GM18519 (cell line): Measurements from ENCODE around the gene STX18.

Experiments
- ATAC-seq: cut with Tn5 transposase; IDR thresholded peaks from one replicate; pipeline ENCODE4 v1.9.1; 2021; ENCODE audit warnings: mild to moderate bottlenecking, moderate library complexity; ENCODE audit not compliant: unreplicated experiment, low FRiP score

The STX18 gene

GRCh38 chr4:4388836-4389575 is 152.8 kb downstream of the STX18 start:
- ATAC-seq: no peak

GRCh38 chr4:4388311-4388790 is 153.5 kb downstream of the STX18 start:
- ATAC-seq: no peak

GRCh38 chr4:4387531-4388310 is 154.1 kb downstream of the STX18 start:
- no peak for ATAC-seq

GRCh38 chr4:4386736-4387392 is 155.0 kb downstream of the STX18 start, which contains the start of gene NSG1:
TSS of gene NSG1 (plus strand) at chr4:4387102. CDS start at chr4:4387630, 528 bp downstream.
- no peak for ATAC-seq

- no peak for ATAC-seq
Measured at GRCh38 chr4:4386296-4386735, 155.5 kb downstream of the STX18 start.

GRCh38 chr4:4385729-4386295 is 156.0 kb downstream of the STX18 start:
- ATAC-seq: no peak

- no peak for ATAC-seq
Measured at GRCh38 chr4:4384837-4385236, 157.0 kb downstream of the STX18 start.

- ATAC-seq: no peak
Measured at GRCh38 chr4:4383085-4383484, 158.8 kb downstream of the STX18 start.

GRCh38 chr4:4379540-4380087 is 162.2 kb downstream of the STX18 start:
- ATAC-seq: no peak

GRCh38 chr4:4377732-4378460 is 164.0 kb downstream of the STX18 start:
- no peak for ATAC-seq

GRCh38 chr4:4377191-4377590 is 164.7 kb downstream of the STX18 start:
- ATAC-seq: no peak

GRCh38 chr4:4376074-4376473 is 165.8 kb downstream of the STX18 start:
- no peak for ATAC-seq

- no peak for ATAC-seq
Measured at GRCh38 chr4:4374388-4375098, 167.3 kb downstream of the STX18 start.
